ENCODE data around the gene CDK5R2.

Gene CDK5R2

GRCh38 chr2:218944759-218945404 lies 14.6 kb upstream of the CDK5R2 start:
- no peak overlapping the region for H3K4me3 ChIP-seq (ENCODE audit: low read length)
- DNase-seq (ENCODE audit: low read depth), result no peak

GRCh38 chr2:218946621-218947020 lies 12.8 kb upstream of the CDK5R2 start:
- no peak for DNase-seq (ENCODE audit: low read depth)
- no peak overlapping the region for H3K4me3 ChIP-seq (ENCODE audit: low read length)
- TF ChIP-seq CTCF (conservative IDR thresholded peaks at IDR 0.05; ENCODE audit: low read length), result no peak

More at GRCh38 chr2:218944759-218945404, 14.6 kb upstream of the CDK5R2 start:
- no peak for TF ChIP-seq CTCF (conservative IDR thresholded peaks at IDR 0.05; ENCODE audit: low read length)

- no peak overlapping the region for H3K4me3 ChIP-seq (ENCODE audit: low read length)
- TF ChIP-seq CTCF (conservative IDR thresholded peaks at IDR 0.05; ENCODE audit: low read length), result no peak
- DNase-seq (ENCODE audit: low read depth), result no peak
Observed at GRCh38 chr2:218952160-218952559, 7.3 kb upstream of the CDK5R2 start.

- no peak for TF ChIP-seq CTCF (conservative IDR thresholded peaks at IDR 0.05; ENCODE audit: low read length)
- no peak overlapping the region for H3K4me3 ChIP-seq (ENCODE audit: low read length)
- DNase-seq (ENCODE audit: low read depth), result no peak
Observed at GRCh38 chr2:218953366-218953954, 6.0 kb upstream of the CDK5R2 start.

- DNase-seq (ENCODE audit: low read depth), result no peak
- TF ChIP-seq CTCF (conservative IDR thresholded peaks at IDR 0.05; ENCODE audit: low read length), result no peak
- no peak overlapping the region for H3K4me3 ChIP-seq (ENCODE audit: low read length)
Observed at GRCh38 chr2:218954541-218955300, 4.7 kb upstream of the CDK5R2 start.

GRCh38 chr2:218956039-218956438 lies 3.4 kb upstream of the CDK5R2 start:
- no peak for DNase-seq (ENCODE audit: low read depth)
- TF ChIP-seq CTCF (conservative IDR thresholded peaks at IDR 0.05; ENCODE audit: low read length), result no peak
- H3K4me3 ChIP-seq (ENCODE audit: low read length), result no peak overlapping the region
